ENCODE data around the gene GRIK3.

Gene GRIK3

DNA sequence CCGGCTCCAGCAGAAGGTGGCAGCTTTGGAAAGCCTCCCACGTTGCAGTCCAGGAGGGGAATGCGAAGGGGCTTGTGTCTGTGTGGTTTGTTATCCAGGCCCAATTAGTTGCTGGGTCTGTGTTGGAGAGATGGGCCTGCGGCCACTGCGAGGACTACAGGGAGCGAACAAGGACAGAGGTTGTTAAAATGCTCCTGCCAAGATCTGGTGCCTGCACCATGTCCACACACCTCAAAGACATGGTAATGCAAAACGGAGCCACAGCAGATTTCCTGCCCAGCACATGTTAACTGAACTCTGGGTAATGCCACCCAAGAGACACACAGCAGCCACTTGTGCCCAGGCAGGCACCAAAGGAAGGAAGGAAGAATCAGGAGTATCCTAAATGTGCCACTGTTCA, 18.6 kb downstream of the GRIK3 start:
- TF ChIP-seq REST (IDR thresholded peaks at IDR 0.05; ENCODE audit: low read depth) = no peak
- no peak for TF ChIP-seq TEAD4 (IDR thresholded peaks at IDR 0.05)

DNA sequence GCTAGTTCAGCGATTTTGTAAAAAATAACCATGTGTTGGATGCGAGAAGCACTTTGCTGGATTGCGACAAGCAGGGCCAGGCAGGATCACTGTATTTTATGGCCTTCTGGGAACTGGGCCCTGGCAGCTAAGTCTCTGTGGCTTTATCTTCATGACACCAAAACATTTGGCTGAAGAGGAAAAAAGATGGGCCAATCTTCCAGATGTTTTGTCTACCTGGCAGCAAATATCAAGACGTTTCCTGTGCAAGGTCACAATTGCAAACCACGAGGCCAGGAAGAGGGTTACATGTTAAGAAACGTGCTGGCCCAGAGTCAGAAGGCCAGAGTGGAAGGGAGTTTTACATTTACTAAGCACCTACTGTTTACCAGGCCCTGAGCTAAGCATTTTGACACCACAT, 22.1 kb downstream of the GRIK3 start:
- TF ChIP-seq TCF12 (IDR thresholded peaks at IDR 0.05; ENCODE audit: low read depth) (no peak), CREB1 (IDR thresholded peaks at IDR 0.05; ENCODE audit: low read depth) (no peak), NFIC (IDR thresholded peaks at IDR 0.05) (no peak), REST (IDR thresholded peaks at IDR 0.05; ENCODE audit: low read depth) (no peak), EP300 (IDR thresholded peaks at IDR 0.05; ENCODE audit: borderline replicate concordance) (no peak), ZBTB7A (IDR thresholded peaks at IDR 0.05; ENCODE audit: low read depth) (no peak), TEAD4 (IDR thresholded peaks at IDR 0.05) (no peak), EGR1 (IDR thresholded peaks at IDR 0.05) (no peak), CEBPB (IDR thresholded peaks at IDR 0.05) (no peak), TAF1 (IDR thresholded peaks at IDR 0.05; ENCODE audit: low read depth) (no peak), RAD21 (IDR thresholded peaks at IDR 0.05; ENCODE audit: low read depth) (no peak), YY1 (IDR thresholded peaks at IDR 0.05; ENCODE audit: low read depth) (no peak), FOXM1 (IDR thresholded peaks at IDR 0.05; ENCODE audit: borderline replicate concordance, low read depth) (no peak)
- TF ChIP-seq, protein P1, sequence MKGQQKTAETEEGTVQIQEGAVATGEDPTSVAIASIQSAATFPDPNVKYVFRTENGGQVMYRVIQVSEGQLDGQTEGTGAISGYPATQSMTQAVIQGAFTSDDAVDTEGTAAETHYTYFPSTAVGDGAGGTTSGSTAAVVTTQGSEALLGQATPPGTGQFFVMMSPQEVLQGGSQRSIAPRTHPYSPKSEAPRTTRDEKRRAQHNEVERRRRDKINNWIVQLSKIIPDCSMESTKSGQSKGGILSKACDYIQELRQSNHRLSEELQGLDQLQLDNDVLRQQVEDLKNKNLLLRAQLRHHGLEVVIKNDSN (IDR thresholded peaks at IDR 0.05) = no peak
- TF ChIP-seq, protein P2, sequence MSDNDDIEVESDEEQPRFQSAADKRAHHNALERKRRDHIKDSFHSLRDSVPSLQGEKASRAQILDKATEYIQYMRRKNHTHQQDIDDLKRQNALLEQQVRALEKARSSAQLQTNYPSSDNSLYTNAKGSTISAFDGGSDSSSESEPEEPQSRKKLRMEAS (IDR thresholded peaks at IDR 0.05) = no peak

DNA sequence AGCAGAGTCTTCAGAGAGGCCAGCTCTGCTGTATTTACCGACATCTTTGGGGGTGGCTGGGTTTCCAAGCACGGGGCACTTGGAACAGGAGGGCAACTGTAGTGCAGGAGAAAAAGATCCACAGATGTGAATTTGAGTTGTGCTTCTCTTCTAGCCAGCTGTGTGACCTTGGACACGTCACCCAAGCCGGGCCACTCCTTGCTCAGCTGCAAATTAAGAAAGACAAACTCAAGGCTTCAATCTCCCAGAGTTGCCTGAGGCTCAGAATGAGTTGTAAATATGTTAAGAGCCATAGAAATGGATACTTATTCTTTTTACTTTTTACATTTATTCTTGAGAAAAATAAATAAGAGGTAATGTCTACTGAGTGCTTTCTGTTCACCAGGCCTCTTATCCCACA, 24.3 kb downstream of the GRIK3 start:
- no peak for TF ChIP-seq YY1 (IDR thresholded peaks at IDR 0.05; ENCODE audit: low read depth)
- TF ChIP-seq ZBTB7A (IDR thresholded peaks at IDR 0.05; ENCODE audit: low read depth) = no peak
- TF ChIP-seq, protein P2 (IDR thresholded peaks at IDR 0.05) = no peak
- no peak for TF ChIP-seq CEBPB (IDR thresholded peaks at IDR 0.05)
- TF ChIP-seq, protein P1 (IDR thresholded peaks at IDR 0.05) = no peak
- TF ChIP-seq TAF1 (IDR thresholded peaks at IDR 0.05; ENCODE audit: low read depth) = no peak
- no peak for TF ChIP-seq REST (IDR thresholded peaks at IDR 0.05; ENCODE audit: low read depth)
- no peak for TF ChIP-seq EGR1 (IDR thresholded peaks at IDR 0.05)
- TF ChIP-seq TEAD4 (IDR thresholded peaks at IDR 0.05) = no peak
- no peak for TF ChIP-seq EP300 (IDR thresholded peaks at IDR 0.05; ENCODE audit: borderline replicate concordance)
- TF ChIP-seq RAD21 (IDR thresholded peaks at IDR 0.05; ENCODE audit: low read depth) = no peak
- TF ChIP-seq FOXM1 (IDR thresholded peaks at IDR 0.05; ENCODE audit: borderline replicate concordance, low read depth) = no peak

DNA sequence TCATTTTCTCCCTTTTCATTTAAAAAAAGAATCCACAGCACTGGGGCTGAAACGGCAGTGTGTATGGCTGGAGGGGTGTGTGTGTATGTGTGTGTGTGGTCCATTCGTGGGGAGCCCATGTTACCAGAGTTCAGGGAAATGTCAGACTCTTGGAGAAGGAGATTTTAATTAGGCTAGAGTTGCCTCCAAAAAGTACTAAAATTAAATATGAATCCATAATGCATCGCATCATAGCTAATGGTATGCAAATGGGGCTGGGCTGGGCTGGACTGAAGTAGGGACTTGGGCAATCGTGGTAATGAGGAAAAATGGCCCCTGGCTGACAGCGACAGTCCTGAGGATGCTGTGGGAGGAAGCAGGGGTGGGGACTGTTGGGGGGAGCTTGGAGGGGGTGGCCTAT, 24.8 kb downstream of the GRIK3 start:
- TF ChIP-seq FOXM1 (IDR thresholded peaks at IDR 0.05; ENCODE audit: borderline replicate concordance, low read depth) (no peak), EGR1 (IDR thresholded peaks at IDR 0.05) (no peak), TAF1 (IDR thresholded peaks at IDR 0.05; ENCODE audit: low read depth) (no peak)
- TF ChIP-seq, protein P1 (IDR thresholded peaks at IDR 0.05) = no peak
